ENCODE measurements around the gene CA5B.
"Not testable (repeated sequence)": the region's sequence is repeated elsewhere in the genome, so short reads cannot be mapped to it uniquely, and the experiment has no call there.

Gene CA5B

GRCh38 chrX:15814771-15815365 lies 76.8 kb downstream of the CA5B start:
- no peak for DNase-seq (ENCODE audit: low spot score)

DNA sequence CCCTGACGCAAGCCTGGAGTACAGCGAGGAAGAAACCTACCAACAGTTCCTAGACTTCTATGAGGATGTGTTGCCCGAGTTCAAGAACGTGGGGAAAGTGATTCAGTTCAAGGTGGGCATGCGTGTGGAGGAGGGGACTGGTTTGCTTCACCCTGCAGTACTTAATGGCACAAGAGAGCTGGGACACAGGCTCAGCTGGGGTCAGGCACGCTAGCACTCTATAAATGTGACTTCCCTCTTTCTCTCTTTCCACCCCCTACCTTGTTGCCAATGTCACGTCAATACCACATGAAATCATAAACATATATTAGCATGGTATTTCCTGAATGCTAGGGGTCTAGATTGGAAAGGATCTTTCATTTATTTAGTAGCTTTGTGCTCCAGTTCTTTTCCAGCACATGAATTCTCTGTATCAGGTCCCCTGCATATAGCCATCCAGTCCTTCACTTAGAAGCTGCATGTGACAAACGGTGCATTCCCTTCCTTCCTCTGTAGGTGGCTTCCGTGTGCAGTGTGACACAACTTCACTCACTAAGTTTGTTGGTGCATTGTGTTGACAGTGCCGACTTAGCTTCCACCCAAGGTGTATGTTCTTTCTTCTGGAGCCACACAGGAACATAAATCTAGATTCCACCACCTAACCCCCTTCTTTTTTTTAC lies 77.8 kb downstream of the CA5B start:
- DNase-seq (ENCODE audit: low spot score) = no peak

- DNase-seq (ENCODE audit: low spot score) = no peak
Observed at GRCh38 chrX:15816438-15816809, 78.4 kb downstream of the CA5B start.

DNA sequence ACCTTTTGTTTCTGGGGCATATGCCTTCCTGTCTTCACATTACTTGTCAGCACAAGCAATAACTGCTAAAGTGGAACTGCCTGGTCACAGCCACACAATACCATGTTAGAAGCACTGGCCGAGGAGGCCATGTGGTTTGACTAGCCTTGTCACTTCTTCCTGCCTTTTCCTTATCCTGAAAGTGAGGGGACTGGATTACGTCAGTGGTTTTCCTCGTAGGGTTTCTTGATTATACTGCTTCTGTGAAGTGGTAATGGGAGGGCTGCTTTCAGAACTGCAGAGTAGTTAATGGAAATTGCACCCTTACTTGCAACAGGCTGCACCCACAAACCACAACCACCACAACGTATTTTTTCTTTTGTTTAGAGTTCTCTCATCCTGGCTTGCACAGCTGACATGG lies 78.8 kb downstream of the CA5B start:
- no peak for DNase-seq (ENCODE audit: low spot score)

GRCh38 chrX:15820106-15821073 lies 82.3 kb downstream of the CA5B start:
- no peak for DNase-seq (ENCODE audit: low spot score)

DNA sequence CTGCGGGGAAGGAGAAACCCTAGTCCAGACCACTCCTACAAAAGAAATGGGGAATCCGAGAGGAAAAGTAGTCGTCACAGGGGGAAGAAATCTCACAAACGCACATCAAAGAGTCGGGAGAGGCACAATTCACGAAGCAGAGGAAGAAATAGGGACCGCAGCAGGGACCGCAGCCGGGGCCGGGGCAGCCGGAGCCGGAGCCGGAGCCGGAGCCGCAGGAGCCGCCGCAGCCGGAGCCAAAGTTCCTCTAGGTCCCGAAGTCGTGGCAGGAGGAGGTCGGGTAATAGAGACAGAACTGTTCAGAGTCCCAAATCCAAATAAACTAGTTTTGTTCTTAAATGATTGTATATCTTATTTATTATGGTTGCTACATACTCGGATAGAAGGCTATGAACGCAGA lies 84.9 kb downstream of the CA5B start:
- no peak for DNase-seq (ENCODE audit: low spot score)

DNA sequence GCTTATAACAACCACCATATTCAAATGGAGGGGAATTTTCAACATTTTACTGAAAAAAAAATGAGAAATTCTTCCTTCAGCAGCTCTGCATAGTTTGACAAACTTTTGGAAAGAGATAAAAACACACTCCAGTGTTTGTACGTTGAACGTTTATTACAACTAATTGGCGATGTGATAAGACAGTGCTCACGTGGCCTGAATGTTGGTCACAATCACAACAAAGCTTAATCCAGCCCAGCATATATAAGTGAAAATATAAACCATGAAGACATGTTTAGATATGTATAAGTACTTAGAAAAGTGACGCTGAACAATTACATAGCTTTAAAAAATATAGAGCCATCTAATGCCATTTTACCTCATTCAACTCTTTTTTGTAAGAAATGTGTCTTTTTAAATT lies 87.9 kb downstream of the CA5B start:
- no peak for DNase-seq (ENCODE audit: low spot score)

- DNase-seq (ENCODE audit: low spot score) = no peak
Observed at GRCh38 chrX:15829217-15829616, 91.1 kb downstream of the CA5B start.

DNA sequence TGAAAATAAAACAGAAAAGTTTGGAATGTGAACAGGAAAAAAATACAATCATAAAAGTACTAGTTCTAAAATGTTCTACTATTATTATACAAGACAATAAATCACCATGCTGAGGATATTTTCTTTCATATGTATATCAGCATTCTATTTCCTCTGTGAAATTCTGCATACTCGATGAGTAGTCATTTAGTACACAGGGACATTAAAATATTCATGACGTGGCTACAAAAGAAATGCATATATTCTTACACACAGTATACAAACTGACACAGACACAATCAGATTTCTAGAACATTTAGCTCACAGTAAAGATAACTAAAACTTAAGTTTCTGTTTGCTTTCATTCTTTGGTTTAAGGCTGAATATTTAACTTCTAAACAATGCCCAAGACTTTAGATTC lies 93.3 kb downstream of the CA5B start:
- DNase-seq (ENCODE audit: low spot score) = not testable (repeated sequence)

GRCh38 chrX:15834053-15834452 lies 96.0 kb downstream of the CA5B start:
- no peak for DNase-seq (ENCODE audit: low spot score)

GRCh38 chrX:15834827-15835595 lies 96.9 kb downstream of the CA5B start:
- no peak for DNase-seq (ENCODE audit: low spot score)
